HCT116 (cell line): ENCODE measurements around the gene TERT. TPM values are rescaled to one million over a fixed set of nuclear protein-coding genes. Genes with fewer than 3 reads are reported as not detected.

Experiments used
- ATAC-seq: fragments of 200-7000 bp; cut with Tn5 transposase; 2 replicates; pipeline ENCODE4 v1.9.1; 2020; ENCODE audit warnings: mild to moderate bottlenecking, moderate library complexity
- BruUV-seq: library from RNA; stranded (reverse); fragments of 400-500 nt; replicated peaks from 2 replicates; lab custom pipeline; 2021; lab: Mats Ljungman, UMichigan
- CTCF ChIA-PET: fragments of 300-600 bp; sonication (Branson Sonifier 250); formaldehyde crosslinking; loops from one replicate; lab custom pipeline; 2021; ENCODE audit warnings: antibody characterized with exemption; lab: Charles Lee
- POLR2A ChIA-PET: fragments of 300-600, 350-600 bp; sonication (Branson Sonifier 250); formaldehyde crosslinking; loops from one replicate; lab custom pipeline; 2021; ENCODE audit warnings: antibody characterized with exemption; lab: Charles Lee
- RAD21 ChIA-PET, 2 experiments: fragments of 300-600 bp; sonication (Branson Sonifier 250); formaldehyde crosslinking; loops; one replicate each; lab custom pipeline; 2023; ENCODE audit warnings: low total read pairs in 2 of 2; ENCODE audit not compliant: uncharacterized antibody in 2 of 2, unreplicated experiment in 2 of 2, low non-redundant PET in 1 of 2; lab: Charles Lee
- DNase-seq: peaks from one replicate; pipeline ENCODE4 v3.0.0-alpha.2; 2010; ENCODE audit warnings: low read depth, low spot score
- H2AFZ ChIP-seq: fragments of 200-600 bp; shearing (Covaris generic), sonication (generic); 2 replicates; pipeline ENCODE4 v1.6.1; 2017; ENCODE audit warnings: low read depth, mixed run types, mixed read lengths, antibody characterized with exemption, low read length; ENCODE audit not compliant: poor library complexity, severe bottlenecking
- H3K27ac ChIP-seq: 2 replicates; pipeline ENCODE4 v1.5.1; 2012; ENCODE audit warnings: low read depth, low read length
- H3K27me3 ChIP-seq: fragments of 200-600 bp; sonication (generic); 2 replicates; pipeline ENCODE4 v1.6.1; 2016; ENCODE audit warnings: mixed run types, low read length, mixed read lengths; ENCODE audit not compliant: insufficient read depth
- H3K36me3 ChIP-seq, 2 experiments: fragments of 200-500 bp in 1 of 2; fragments of 200-600 bp in 1 of 2; sonication (Bioruptor generic) in 1 of 2; sonication (generic) in 1 of 2; 2 replicates each; pipeline versions ENCODE4 v1.5.1 to v1.6.1; 2014 to 2016; ENCODE audit warnings: low read length in 2 of 2, inconsistent platforms in 1 of 2, mixed read lengths in 1 of 2, mixed run types in 1 of 2; ENCODE audit not compliant: insufficient read depth in 2 of 2, control insufficient read depth in 1 of 2
- H3K4me1 ChIP-seq, 2 experiments: fragments of 200-600 bp in 1 of 2; sonication (generic) in 1 of 2; 2 replicates each; pipeline versions ENCODE4 v1.5.1 to v1.6.1; 2012 to 2017; ENCODE audit warnings: low read length in 2 of 2, inconsistent platforms in 1 of 2, mild to moderate bottlenecking in 1 of 2, mixed read lengths in 1 of 2, mixed run types in 1 of 2, moderate library complexity in 1 of 2; ENCODE audit not compliant: insufficient read depth in 2 of 2, control insufficient read depth in 1 of 2
- H3K4me2 ChIP-seq: fragments of 200-600 bp; sonication (generic); 2 replicates; pipeline ENCODE4 v1.6.1; 2017; ENCODE audit warnings: mixed run types, low read length, mixed read lengths
- H3K4me3 ChIP-seq, 2 experiments: fragments of 200-600 bp in 1 of 2; sonication (generic) in 1 of 2; replicated peaks in 1 of 2; 2 replicates each; pipeline ENCODE4 v1.5.1; 2011 to 2016; ENCODE audit warnings: low read length in 2 of 2, control low read depth in 1 of 2, low read depth in 1 of 2, mild to moderate bottlenecking in 1 of 2, mixed read lengths in 1 of 2, mixed run types in 1 of 2
- H3K79me2 ChIP-seq: fragments of 200-600 bp; sonication (generic); 2 replicates; pipeline ENCODE4 v1.6.1; 2017; ENCODE audit warnings: mild to moderate bottlenecking, mixed run types, low read length, moderate library complexity, mixed read lengths; ENCODE audit not compliant: insufficient read depth
- H3K9ac ChIP-seq: fragments of 200-600 bp; sonication (generic); 2 replicates; pipeline ENCODE4 v1.6.1; 2016; ENCODE audit warnings: low read length, mixed read lengths
- H3K9me2 ChIP-seq: fragments of 200-600 bp; sonication (generic), shearing (Covaris generic); 2 replicates; pipeline ENCODE4 v1.6.1; 2017; ENCODE audit warnings: mixed run types, mild to moderate bottlenecking, moderate library complexity; ENCODE audit not compliant: insufficient read depth
- H3K9me3 ChIP-seq, 2 experiments: fragments of 200-500 bp in 1 of 2; fragments of 200-600 bp in 1 of 2; sonication (Bioruptor generic) in 1 of 2; sonication (generic) in 1 of 2; 2 replicates each; pipeline ENCODE4 v1.6.1; 2014 to 2017; ENCODE audit warnings: low read length in 2 of 2, mixed read lengths in 2 of 2, inconsistent platforms in 1 of 2, low read depth in 1 of 2, mild to moderate bottlenecking in 1 of 2, mixed run types in 1 of 2, moderate library complexity in 1 of 2; ENCODE audit not compliant: control insufficient read depth in 1 of 2, insufficient read depth in 1 of 2
- H4K20me1 ChIP-seq: fragments of 200-600 bp; sonication (generic), shearing (Covaris generic); 2 replicates; pipeline ENCODE4 v1.6.1; 2017; ENCODE audit warnings: mixed run types, mild to moderate bottlenecking, moderate library complexity; ENCODE audit not compliant: insufficient read depth
- ATF3 ChIP-seq: IDR thresholded peaks from 2 replicates; pipeline ENCODE4 v1.6.1; 2012
- CEBPB ChIP-seq: IDR thresholded peaks from 2 replicates; pipeline ENCODE4 v1.6.1; 2012; ENCODE audit warnings: low read depth
- CTCF ChIP-seq, 3 experiments: fragments of 200-600 bp in 1 of 3; sonication (generic) in 1 of 3; IDR thresholded peaks in 2 of 3; conservative IDR thresholded peaks in 1 of 3; 2 replicates each; pipeline ENCODE4 v1.5.1; 2012 to 2017; ENCODE audit warnings: low read depth in 2 of 3, low read length in 2 of 3, antibody characterized with exemption in 1 of 3, borderline replicate concordance in 1 of 3, control low read depth in 1 of 3, mild to moderate bottlenecking in 1 of 3, mixed read lengths in 1 of 3, mixed run types in 1 of 3, moderate library complexity in 1 of 3; ENCODE audit not compliant: insufficient read depth in 1 of 3
- EGR1 ChIP-seq: IDR thresholded peaks from 2 replicates; pipeline ENCODE4 v1.6.1; 2012; ENCODE audit warnings: low read depth
- ELF1 ChIP-seq: IDR thresholded peaks from 2 replicates; pipeline ENCODE4 v1.6.1; 2012; ENCODE audit warnings: low read depth, borderline replicate concordance
- EZH2phosphoT487 ChIP-seq: fragments of 200-600 bp; IDR thresholded peaks from 2 replicates; pipeline ENCODE4 v1.6.1; 2018; ENCODE audit warnings: antibody characterized with exemption, borderline replicate concordance
- FOSL1 ChIP-seq: IDR thresholded peaks from 2 replicates; pipeline ENCODE4 v1.6.1; 2012; ENCODE audit warnings: low read depth
- POLR2A ChIP-seq: IDR thresholded peaks from 2 replicates; pipeline ENCODE4 v1.7.0; 2011; ENCODE audit warnings: borderline replicate concordance; ENCODE audit not compliant: insufficient read depth, insufficient read length; ENCODE audit errors: extremely low read depth
- POLR2AphosphoS5 ChIP-seq: IDR thresholded peaks from 2 replicates; pipeline ENCODE4 v1.6.1; 2011; ENCODE audit warnings: mild to moderate bottlenecking, low read depth, low read length, moderate library complexity
- RAD21 ChIP-seq: IDR thresholded peaks from 2 replicates; pipeline ENCODE4 v1.6.1; 2012; ENCODE audit warnings: low read depth, mild to moderate bottlenecking
- SIN3A ChIP-seq: IDR thresholded peaks from 2 replicates; pipeline ENCODE4 v1.6.1; 2012; ENCODE audit warnings: low read depth
- SP1 ChIP-seq: IDR thresholded peaks from 2 replicates; pipeline ENCODE4 v1.6.1; 2012; ENCODE audit warnings: low read depth
- SRF ChIP-seq: IDR thresholded peaks from 2 replicates; pipeline ENCODE4 v1.6.1; 2012; ENCODE audit warnings: low read depth
- TCF7L2 ChIP-seq: IDR thresholded peaks from 2 replicates; pipeline ENCODE4 v1.7.0; 2011; ENCODE audit warnings: borderline replicate concordance, inconsistent platforms; ENCODE audit not compliant: insufficient read depth, insufficient read length; ENCODE audit errors: extremely low read depth
- ZFX ChIP-seq: fragments of 450-650 bp; IDR thresholded peaks from 2 replicates; pipeline ENCODE4 v1.6.1; 2017
- ZNF274 ChIP-seq: fragments of 200-500 bp; sonication (Bioruptor generic); IDR thresholded peaks from 2 replicates; pipeline ENCODE4 v1.6.1; 2014; ENCODE audit warnings: mild to moderate bottlenecking, low read depth, low read length, inconsistent platforms
- intact Hi-C: fragments of 100-400 bp; cut with micrococcal nuclease; formaldehyde crosslinking; loops from 2 replicates; pipeline ENCODE4 v1.10.0; 2022
- total RNA-seq: library from RNA; stranded (reverse); gene quantifications from one replicate; pipeline ENCODE4 v1.2.1, GENCODE V29; 2021; ENCODE audit not compliant: unreplicated experiment
- TF ChIP-seq, protein P1 (sequence below): IDR thresholded peaks from 2 replicates; pipeline ENCODE4 v1.6.1; 2011; ENCODE audit warnings: mild to moderate bottlenecking, low read length, moderate library complexity; ENCODE audit not compliant: insufficient replicate concordance; ENCODE audit errors: extremely low read depth

The TERT gene
- total RNA-seq, 1 experiment from 2014 or later = 6.9 TPM

- Histone ChIP-seq H3K9me2 (no peaks in the 10 kb centered on the region), H3K4me3 (no peak overlapping the region), H3K4me2 (no peak overlapping the region), H3K36me3 (peaks cover 27 to 66% of the 10 kb centered on the region in 2 experiments), H4K20me1 (no peaks in the 10 kb centered on the region; the same call in 1 of the 2 replicates), H3K4me1 (no peaks in the 10 kb centered on the region), H2AFZ (no peak overlapping the region), H3K79me2 (peaks cover 54% of the 10 kb centered on the region), H3K9ac (no peak overlapping the region), H3K27me3 (no peaks in the 10 kb centered on the region), H3K9me3 (no peaks in the 10 kb centered on the region), H3K27ac (no peak overlapping the region)
- TF ChIP-seq POLR2A = no peak
- TF ChIP-seq CTCF (IDR thresholded peaks at IDR 0.05 in 2 of 3, conservative IDR thresholded peaks at IDR 0.05 in 1 of 3; ENCODE audit: borderline replicate concordance in 1 of 3, insufficient read depth in 1 of 3, low read depth in 2 of 3, low read length in 2 of 3) = no peak
- CTCF ChIA-PET = no interaction called here
- DNase-seq = no peak
- no TSS peak for BruUV-seq
- ATAC-seq = no peak
- intact Hi-C loops = no loop called here
- RAD21 ChIA-PET = no interaction called here
- POLR2A ChIA-PET = no interaction called here
Observed at GRCh38 chr5:1336749-1337488, 42.1 kb upstream of the TERT start.

GRCh38 chr5:1336106-1336561 lies 41.3 kb upstream of the TERT start:
- ChIA-PET RAD21 (no interaction called here), POLR2A (no interaction called here), CTCF (no interaction called here)
- ATAC-seq (no peak), DNase-seq (no peak)
- Histone ChIP-seq H3K4me1 (no peaks in the 10 kb centered on the region), H2AFZ (no peak overlapping the region), H4K20me1 (no peaks in the 10 kb centered on the region; the same call in 1 of the 2 replicates), H3K4me2 (no peak overlapping the region), H3K9me3 (no peaks in the 10 kb centered on the region), H3K79me2 (peaks cover 47% of the 10 kb centered on the region), H3K9ac (no peak overlapping the region), H3K27me3 (no peaks in the 10 kb centered on the region), H3K36me3 (peaks cover 19 to 58% of the 10 kb centered on the region in 2 experiments), H3K4me3 (no peak overlapping the region), H3K27ac (no peak overlapping the region), H3K9me2 (no peaks in the 10 kb centered on the region)
- intact Hi-C loops = no loop called here
- BruUV-seq = no TSS peak
- TF ChIP-seq ELF1 = no peak
- TF ChIP-seq POLR2AphosphoS5 = no peak
- no peak for TF ChIP-seq SIN3A
- no peak for TF ChIP-seq SRF
- no peak for TF ChIP-seq SP1
- no peak for TF ChIP-seq TCF7L2
- TF ChIP-seq ZNF274 = no peak
- TF ChIP-seq RAD21 = no peak
- no peak for TF ChIP-seq POLR2A
- TF ChIP-seq FOSL1 = no peak
- no peak for TF ChIP-seq ATF3
- no peak for TF ChIP-seq CEBPB
- TF ChIP-seq, protein P1, sequence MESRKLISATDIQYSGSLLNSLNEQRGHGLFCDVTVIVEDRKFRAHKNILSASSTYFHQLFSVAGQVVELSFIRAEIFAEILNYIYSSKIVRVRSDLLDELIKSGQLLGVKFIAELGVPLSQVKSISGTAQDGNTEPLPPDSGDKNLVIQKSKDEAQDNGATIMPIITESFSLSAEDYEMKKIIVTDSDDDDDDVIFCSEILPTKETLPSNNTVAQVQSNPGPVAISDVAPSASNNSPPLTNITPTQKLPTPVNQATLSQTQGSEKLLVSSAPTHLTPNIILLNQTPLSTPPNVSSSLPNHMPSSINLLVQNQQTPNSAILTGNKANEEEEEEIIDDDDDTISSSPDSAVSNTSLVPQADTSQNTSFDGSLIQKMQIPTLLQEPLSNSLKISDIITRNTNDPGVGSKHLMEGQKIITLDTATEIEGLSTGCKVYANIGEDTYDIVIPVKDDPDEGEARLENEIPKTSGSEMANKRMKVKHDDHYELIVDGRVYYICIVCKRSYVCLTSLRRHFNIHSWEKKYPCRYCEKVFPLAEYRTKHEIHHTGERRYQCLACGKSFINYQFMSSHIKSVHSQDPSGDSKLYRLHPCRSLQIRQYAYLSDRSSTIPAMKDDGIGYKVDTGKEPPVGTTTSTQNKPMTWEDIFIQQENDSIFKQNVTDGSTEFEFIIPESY = no peak
- no peak for TF ChIP-seq EZH2phosphoT487
- no peak for TF ChIP-seq ZFX
- TF ChIP-seq EGR1 = no peak
